ENCODE measurements around the gene TAS2R7.

GRCh38 chr12:10807186-10807585 lies 4.8 kb upstream of the TAS2R7 start, which contains the start of gene TAS2R8:
- TF ChIP-seq POLR2AphosphoS5 (IDR thresholded peaks at IDR 0.05; ENCODE audit: low read length) (no peak), NR2C2 (IDR thresholded peaks at IDR 0.05; ENCODE audit: borderline replicate concordance, control insufficient read depth, insufficient read length, low read depth) (no peak), TCF7 (IDR thresholded peaks at IDR 0.05; ENCODE audit: borderline replicate concordance) (no peak), EED (IDR thresholded peaks at IDR 0.05; ENCODE audit: low read depth) (no peak)
